ENCODE results near the gene TCF4. TPM values are rescaled to one million over a fixed set of nuclear protein-coding genes. Genes with fewer than 3 reads are reported as not detected.

The TCF4 gene
- polyA plus RNA-seq, 1 donor (not counting 4 experiments of a cell fraction or from before 2014, with no cell fraction given): 9.7 TPM

DNA sequence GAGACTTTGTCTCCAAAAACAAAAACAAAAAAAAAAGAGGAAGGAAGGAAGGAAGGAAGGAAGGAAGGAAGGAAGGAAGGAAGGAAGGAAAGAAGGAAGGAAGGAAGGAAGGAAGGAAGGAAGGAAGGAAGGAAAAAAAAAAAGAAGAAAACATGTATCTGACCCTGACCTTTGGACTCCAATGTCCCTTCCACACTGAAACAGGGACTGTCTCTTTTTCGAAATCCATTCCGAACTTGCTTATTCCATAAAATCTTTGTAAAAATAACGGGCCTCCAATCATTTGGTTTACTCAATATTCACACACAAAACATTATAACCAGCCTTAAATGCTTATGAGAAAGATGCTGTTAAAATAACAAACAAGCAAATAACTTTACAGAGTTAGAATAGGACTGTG, 225.7 kb downstream of the TCF4 start:
- Histone ChIP-seq H3K4me1 (ENCODE audit: control insufficient read depth, extremely low read depth, insufficient read depth, low read length) (no peaks in the 10 kb centered on the region), H3K79me2 (ENCODE audit: control insufficient read depth, insufficient read depth, low read length) (no peaks in the 10 kb centered on the region), H3K4me2 (ENCODE audit: control insufficient read depth, extremely low read depth, insufficient read depth, low read depth, low read length) (no peak overlapping the region), H3K4me3 (ENCODE audit: control insufficient read depth in 2 of 3, extremely low read depth in 1 of 3, insufficient read depth in 2 of 3, low read depth in 1 of 3, low read length in 3 of 3) (no peak overlapping the region), H4K20me1 (ENCODE audit: control insufficient read depth, extremely low read depth, insufficient read depth, low read length) (no peaks in the 10 kb centered on the region), H2AFZ (ENCODE audit: control insufficient read depth, low read length) (no peak overlapping the region), H3K36me3 (ENCODE audit: control insufficient read depth in 2 of 2, extremely low read depth in 1 of 2, insufficient read depth in 2 of 2, low read length in 2 of 2) (no peaks in the 10 kb centered on the region), H3K9ac (ENCODE audit: control insufficient read depth, extremely low read depth, insufficient read depth, low read length) (no peak overlapping the region), H3K27me3 (ENCODE audit: control insufficient read depth, extremely low read depth, insufficient read depth, low read length) (no peaks in the 10 kb centered on the region), H3K9me1 (ENCODE audit: control insufficient read depth, extremely low read depth, insufficient read depth, low read length) (no peaks in the 10 kb centered on the region), H3K9me3 (ENCODE audit: control insufficient read depth, low read depth, low read length) (no peaks in the 10 kb centered on the region), H3K27ac (ENCODE audit: control insufficient read depth, insufficient read depth, low read length) (no peak overlapping the region)
- TF ChIP-seq, protein P1, sequence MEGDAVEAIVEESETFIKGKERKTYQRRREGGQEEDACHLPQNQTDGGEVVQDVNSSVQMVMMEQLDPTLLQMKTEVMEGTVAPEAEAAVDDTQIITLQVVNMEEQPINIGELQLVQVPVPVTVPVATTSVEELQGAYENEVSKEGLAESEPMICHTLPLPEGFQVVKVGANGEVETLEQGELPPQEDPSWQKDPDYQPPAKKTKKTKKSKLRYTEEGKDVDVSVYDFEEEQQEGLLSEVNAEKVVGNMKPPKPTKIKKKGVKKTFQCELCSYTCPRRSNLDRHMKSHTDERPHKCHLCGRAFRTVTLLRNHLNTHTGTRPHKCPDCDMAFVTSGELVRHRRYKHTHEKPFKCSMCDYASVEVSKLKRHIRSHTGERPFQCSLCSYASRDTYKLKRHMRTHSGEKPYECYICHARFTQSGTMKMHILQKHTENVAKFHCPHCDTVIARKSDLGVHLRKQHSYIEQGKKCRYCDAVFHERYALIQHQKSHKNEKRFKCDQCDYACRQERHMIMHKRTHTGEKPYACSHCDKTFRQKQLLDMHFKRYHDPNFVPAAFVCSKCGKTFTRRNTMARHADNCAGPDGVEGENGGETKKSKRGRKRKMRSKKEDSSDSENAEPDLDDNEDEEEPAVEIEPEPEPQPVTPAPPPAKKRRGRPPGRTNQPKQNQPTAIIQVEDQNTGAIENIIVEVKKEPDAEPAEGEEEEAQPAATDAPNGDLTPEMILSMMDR (optimal IDR thresholded peaks at IDR 0.05 in 1 of 3, IDR thresholded peaks at IDR 0.05 in 1 of 3, conservative IDR thresholded peaks at IDR 0.05 in 1 of 3; ENCODE audit: extremely low read depth in 1 of 3, insufficient read depth in 2 of 3, low read length in 3 of 3): no peak
- TF ChIP-seq EZH2 (IDR thresholded peaks at IDR 0.05; ENCODE audit: low read length): no peak
- FAIRE-seq (no peak), DNase-seq (ENCODE audit: low read depth, low spot score) (no peak)
- dilution Hi-C loops (cut with MboI; ENCODE audit: extremely low pct_ligation_motif_present, low sequenced_read_pairs): no loop called here

DNA sequence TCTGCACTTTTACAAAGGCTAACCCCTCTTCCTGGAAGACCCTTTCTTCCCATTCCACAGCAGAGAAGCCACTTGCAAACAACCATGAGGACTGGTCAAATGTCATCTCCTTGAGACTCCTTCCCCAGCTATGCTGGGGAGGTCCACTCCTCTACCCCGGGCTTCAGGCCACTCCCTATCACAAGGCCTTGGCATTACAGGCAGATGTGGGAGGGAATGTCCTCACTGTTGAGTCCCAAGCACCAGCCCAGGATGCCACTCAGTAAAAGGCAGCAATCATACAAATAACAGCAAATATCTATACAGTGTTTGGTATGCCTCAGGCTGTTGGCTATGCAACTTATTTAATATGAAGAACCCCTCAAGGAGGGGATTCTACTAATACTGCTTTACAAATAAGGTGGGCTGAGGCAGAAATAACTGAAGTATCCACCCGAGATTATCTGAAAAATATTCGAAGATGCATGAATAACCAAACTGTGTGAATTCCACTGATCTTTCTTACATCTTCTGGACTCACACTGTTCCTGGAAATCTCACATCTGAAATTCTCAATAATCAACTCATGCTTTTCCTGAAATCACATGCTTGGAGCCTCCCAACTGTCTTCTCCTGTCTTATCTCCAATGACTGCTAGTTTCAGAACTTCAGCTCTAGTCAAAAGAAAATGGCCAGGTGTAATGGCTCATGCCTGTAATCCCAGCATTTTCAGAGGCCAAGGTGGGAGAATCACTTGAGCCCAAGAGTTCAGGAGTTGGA, 226.3 kb downstream of the TCF4 start:
- dilution Hi-C loops (cut with MboI; ENCODE audit: extremely low pct_ligation_motif_present, low sequenced_read_pairs): no loop called here

More for the DNA sequence above, 226.3 kb downstream of the TCF4 start:
- Histone ChIP-seq H3K27ac (ENCODE audit: control insufficient read depth, insufficient read depth, low read length) (no peak overlapping the region), H3K9ac (ENCODE audit: control insufficient read depth, extremely low read depth, insufficient read depth, low read length) (no peak overlapping the region), H3K9me3 (ENCODE audit: control insufficient read depth, low read depth, low read length) (no peaks in the 10 kb centered on the region), H3K27me3 (ENCODE audit: control insufficient read depth, extremely low read depth, insufficient read depth, low read length) (no peaks in the 10 kb centered on the region), H3K4me1 (ENCODE audit: control insufficient read depth, extremely low read depth, insufficient read depth, low read length) (no peaks in the 10 kb centered on the region), H2AFZ (ENCODE audit: control insufficient read depth, low read length) (no peak overlapping the region), H3K79me2 (ENCODE audit: control insufficient read depth, insufficient read depth, low read length) (no peaks in the 10 kb centered on the region), H3K9me1 (ENCODE audit: control insufficient read depth, extremely low read depth, insufficient read depth, low read length) (no peaks in the 10 kb centered on the region), H3K4me2 (ENCODE audit: control insufficient read depth, extremely low read depth, insufficient read depth, low read depth, low read length) (no peak overlapping the region), H3K4me3 (ENCODE audit: control insufficient read depth in 2 of 3, extremely low read depth in 1 of 3, insufficient read depth in 2 of 3, low read depth in 1 of 3, low read length in 3 of 3) (no peak overlapping the region), H3K36me3 (ENCODE audit: control insufficient read depth in 2 of 2, extremely low read depth in 1 of 2, insufficient read depth in 2 of 2, low read length in 2 of 2) (no peaks in the 10 kb centered on the region), H4K20me1 (ENCODE audit: control insufficient read depth, extremely low read depth, insufficient read depth, low read length) (no peaks in the 10 kb centered on the region)
- TF ChIP-seq, protein P1 (optimal IDR thresholded peaks at IDR 0.05 in 1 of 3, IDR thresholded peaks at IDR 0.05 in 1 of 3, conservative IDR thresholded peaks at IDR 0.05 in 1 of 3; ENCODE audit: extremely low read depth in 1 of 3, insufficient read depth in 2 of 3, low read length in 3 of 3): no peak
- TF ChIP-seq EZH2 (IDR thresholded peaks at IDR 0.05; ENCODE audit: low read length): no peak
- DNase-seq (ENCODE audit: low read depth, low spot score) (no peak), FAIRE-seq (no peak)

Measured in keratinocyte (primary cell).